Loucy (cell line): ENCODE data around the gene HS6ST1.

Source experiments
- H2AFZ ChIP-seq: fragments of 200-600 bp; sonication (generic); 2 replicates; pipeline ENCODE4 v1.6.0; 2016; ENCODE audit warnings: antibody characterized with exemption, mild to moderate bottlenecking, low read length, moderate library complexity
- H3F3A ChIP-seq: fragments of 200-600 bp; 2 replicates; pipeline ENCODE4 v1.6.0; 2016; ENCODE audit warnings: antibody characterized with exemption, low read depth, mild to moderate bottlenecking
- H3K27me3 ChIP-seq: fragments of 200-600 bp; sonication (generic); 2 replicates; pipeline ENCODE4 v1.6.1; 2014; ENCODE audit warnings: low read length, mild to moderate bottlenecking; ENCODE audit not compliant: insufficient read depth, poor library complexity, severe bottlenecking
- H3K36me3 ChIP-seq: fragments of 200-600 bp; sonication (generic); 2 replicates; pipeline ENCODE4 v1.6.1; 2016; ENCODE audit warnings: low read length; ENCODE audit not compliant: insufficient read depth
- H3K4me1 ChIP-seq: fragments of 200-600 bp; sonication (generic); 2 replicates; pipeline ENCODE4 v1.5.1; 2014; ENCODE audit warnings: low read length, mild to moderate bottlenecking; ENCODE audit not compliant: insufficient read depth, poor library complexity, severe bottlenecking
- H3K4me2 ChIP-seq: fragments of 200-600 bp; sonication (generic); 2 replicates; pipeline ENCODE4 v1.6.0; 2014; ENCODE audit warnings: antibody characterized with exemption, low read length, low read depth, mild to moderate bottlenecking; ENCODE audit not compliant: poor library complexity, severe bottlenecking
- H3K4me3 ChIP-seq: fragments of 200-600 bp; sonication (generic); 2 replicates; pipeline ENCODE4 v1.5.1; 2014; ENCODE audit warnings: low read length, mild to moderate bottlenecking, mixed read lengths; ENCODE audit not compliant: poor library complexity, severe bottlenecking
- H3K79me2 ChIP-seq: fragments of 200-600 bp; sonication (generic); 2 replicates; pipeline ENCODE4 v1.6.1; 2014; ENCODE audit warnings: low read length; ENCODE audit not compliant: insufficient read depth
- H3K9ac ChIP-seq: fragments of 200-600 bp; sonication (generic); 2 replicates; pipeline ENCODE4 v1.6.0; 2014; ENCODE audit warnings: mild to moderate bottlenecking, low read depth, low read length, moderate library complexity; ENCODE audit not compliant: poor library complexity, severe bottlenecking
- H3K9me2 ChIP-seq: fragments of 200-600 bp; sonication (generic); replicated peaks from 2 replicates; pipeline ENCODE4 v1.6.1; 2016; ENCODE audit warnings: low read depth, low read length, mixed read lengths
- H3K9me3 ChIP-seq: fragments of 200-600 bp; sonication (generic); 2 replicates; pipeline ENCODE4 v1.6.1; 2014; ENCODE audit warnings: mild to moderate bottlenecking, antibody characterized with exemption, low read length, low read depth; ENCODE audit not compliant: insufficient read depth
- H4K20me1 ChIP-seq: fragments of 200-600 bp; sonication (generic); 2 replicates; pipeline ENCODE4 v1.6.0; 2014; ENCODE audit warnings: antibody characterized with exemption, low read length, mild to moderate bottlenecking; ENCODE audit not compliant: insufficient read depth, poor library complexity, severe bottlenecking
- EZH2phosphoT487 ChIP-seq: fragments of 200-600 bp; IDR thresholded peaks from 2 replicates; pipeline ENCODE4 v1.6.1; 2018; ENCODE audit warnings: antibody characterized with exemption, mild to moderate bottlenecking, moderate library complexity, borderline replicate concordance
- TF ChIP-seq, protein P1 (sequence below): fragments of 200-600 bp; sonication (generic); conservative IDR thresholded peaks from 2 replicates; pipeline ENCODE4 v1.5.1; 2014; ENCODE audit warnings: mild to moderate bottlenecking, antibody characterized with exemption, low read length

HS6ST1 gene

GRCh38 chr2:128301501-128301966 is 17.1 kb downstream of the HS6ST1 start:
- H3K4me1 ChIP-seq = peaks cover 34% of the 10 kb centered on the region

GRCh38 chr2:128301021-128301420 is 17.6 kb downstream of the HS6ST1 start:
- H3K36me3 ChIP-seq = peaks cover 98% of the 10 kb centered on the region
- H2AFZ ChIP-seq = no peak overlapping the region
- TF ChIP-seq, protein P1, sequence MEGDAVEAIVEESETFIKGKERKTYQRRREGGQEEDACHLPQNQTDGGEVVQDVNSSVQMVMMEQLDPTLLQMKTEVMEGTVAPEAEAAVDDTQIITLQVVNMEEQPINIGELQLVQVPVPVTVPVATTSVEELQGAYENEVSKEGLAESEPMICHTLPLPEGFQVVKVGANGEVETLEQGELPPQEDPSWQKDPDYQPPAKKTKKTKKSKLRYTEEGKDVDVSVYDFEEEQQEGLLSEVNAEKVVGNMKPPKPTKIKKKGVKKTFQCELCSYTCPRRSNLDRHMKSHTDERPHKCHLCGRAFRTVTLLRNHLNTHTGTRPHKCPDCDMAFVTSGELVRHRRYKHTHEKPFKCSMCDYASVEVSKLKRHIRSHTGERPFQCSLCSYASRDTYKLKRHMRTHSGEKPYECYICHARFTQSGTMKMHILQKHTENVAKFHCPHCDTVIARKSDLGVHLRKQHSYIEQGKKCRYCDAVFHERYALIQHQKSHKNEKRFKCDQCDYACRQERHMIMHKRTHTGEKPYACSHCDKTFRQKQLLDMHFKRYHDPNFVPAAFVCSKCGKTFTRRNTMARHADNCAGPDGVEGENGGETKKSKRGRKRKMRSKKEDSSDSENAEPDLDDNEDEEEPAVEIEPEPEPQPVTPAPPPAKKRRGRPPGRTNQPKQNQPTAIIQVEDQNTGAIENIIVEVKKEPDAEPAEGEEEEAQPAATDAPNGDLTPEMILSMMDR = no peak
- TF ChIP-seq EZH2phosphoT487 = no peak
- H3K4me3 ChIP-seq = no peak overlapping the region
- peaks cover 30% of the 10 kb centered on the region for H3K4me1 ChIP-seq
- H3F3A ChIP-seq = peaks cover 4% of the 10 kb centered on the region; the same call in 1 of the 2 replicates
- peaks cover 100% of the 10 kb centered on the region for H4K20me1 ChIP-seq
- H3K27me3 ChIP-seq = no peaks in the 10 kb centered on the region
- H3K9ac ChIP-seq = no peak overlapping the region
- H3K9me3 ChIP-seq = no peaks in the 10 kb centered on the region
- peaks cover 100% of the 10 kb centered on the region for H3K79me2 ChIP-seq
- H3K9me2 ChIP-seq = no peaks in the 10 kb centered on the region
- H3K4me2 ChIP-seq = peak overlapping the region; percentile 9

More at GRCh38 chr2:128301501-128301966, 17.1 kb downstream of the HS6ST1 start:
- Histone ChIP-seq H3K36me3 (peaks cover 98% of the 10 kb centered on the region), H3K79me2 (peaks cover 100% of the 10 kb centered on the region), H3F3A (peaks cover 4% of the 10 kb centered on the region; the same call in 1 of the 2 replicates), H3K9me2 (no peaks in the 10 kb centered on the region), H3K4me3 (no peak overlapping the region), H4K20me1 (peaks cover 100% of the 10 kb centered on the region), H3K9me3 (no peaks in the 10 kb centered on the region), H3K9ac (no peak overlapping the region), H3K4me2 (peak overlapping the region; percentile 98), H3K27me3 (no peaks in the 10 kb centered on the region), H2AFZ (no peak overlapping the region)
- TF ChIP-seq, protein P1 = no peak
- TF ChIP-seq EZH2phosphoT487 = no peak

GRCh38 chr2:128300151-128301020 is 18.3 kb downstream of the HS6ST1 start:
- Histone ChIP-seq H3K9me2 (no peaks in the 10 kb centered on the region), H3K27me3 (no peaks in the 10 kb centered on the region), H3K9ac (no peak overlapping the region), H3K36me3 (peaks cover 98% of the 10 kb centered on the region), H2AFZ (no peak overlapping the region), H3K79me2 (peaks cover 100% of the 10 kb centered on the region), H3K9me3 (no peaks in the 10 kb centered on the region), H3K4me2 (peak overlapping the region; percentile 28), H3K4me3 (no peak overlapping the region), H3F3A (peaks cover 4% of the 10 kb centered on the region; the same call in 1 of the 2 replicates), H3K4me1 (peaks cover 24% of the 10 kb centered on the region), H4K20me1 (peaks cover 100% of the 10 kb centered on the region)
- TF ChIP-seq, protein P1 = no peak
- no peak for TF ChIP-seq EZH2phosphoT487
